IPS DF 4.7 (cell line): ENCODE data around the gene DHX40.
"Not testable (repeated sequence)": the region's sequence is repeated elsewhere in the genome, so short reads cannot be mapped to it uniquely, and the experiment has no call there.

Experiments
- DNase-seq: peaks from one replicate; pipeline ENCODE4 v3.0.0-alpha.2; 2013; ENCODE audit warnings: low spot score; ENCODE audit errors: extremely low read depth

DHX40 gene

GRCh38 chr17:59629174-59629573 is 63.8 kb downstream of the DHX40 start:
- DNase-seq, result no peak

GRCh38 chr17:59631276-59631675 is 65.9 kb downstream of the DHX40 start:
- no peak for DNase-seq

GRCh38 chr17:59632398-59632797 is 67.0 kb downstream of the DHX40 start:
- no peak for DNase-seq

- no peak for DNase-seq
Observed at GRCh38 chr17:59633658-59634359, 68.4 kb downstream of the DHX40 start.

GRCh38 chr17:59634632-59635541 is 69.5 kb downstream of the DHX40 start:
- no peak for DNase-seq

- no peak for DNase-seq
Observed at GRCh38 chr17:59637611-59638310, 72.4 kb downstream of the DHX40 start.

- DNase-seq, result no peak
Observed at GRCh38 chr17:59638553-59638952, 73.1 kb downstream of the DHX40 start.

- no peak for DNase-seq
Observed at GRCh38 chr17:59641799-59642484, 76.5 kb downstream of the DHX40 start.

- no peak for DNase-seq
Observed at GRCh38 chr17:59642565-59642964, 77.2 kb downstream of the DHX40 start.

- no peak for DNase-seq
Observed at GRCh38 chr17:59643159-59644140, 78.0 kb downstream of the DHX40 start.

GRCh38 chr17:59647288-59647687 is 81.9 kb downstream of the DHX40 start:
- DNase-seq, result no peak

GRCh38 chr17:59649886-59650285 is 84.5 kb downstream of the DHX40 start:
- no peak for DNase-seq

- no peak for DNase-seq
Observed at GRCh38 chr17:59650642-59651041, 85.2 kb downstream of the DHX40 start.

- DNase-seq, result no peak
Observed at GRCh38 chr17:59651346-59651745, 85.9 kb downstream of the DHX40 start.

GRCh38 chr17:59652119-59652518 is 86.7 kb downstream of the DHX40 start:
- no peak for DNase-seq

GRCh38 chr17:59656624-59657023 is 91.2 kb downstream of the DHX40 start:
- not testable (repeated sequence) for DNase-seq
